Middle frontal gyrus (tissue), 1 donor: ENCODE measurements around the gene TINAGL1.

ENCODE experiments used
- DNase-seq: peaks from one replicate; pipeline ENCODE4 v3.0.0-alpha.2; 2015; ENCODE audit warnings: low spot score; ENCODE audit errors: extremely low spot score

The TINAGL1 gene

GRCh38 chr1:31576201-31576669 is at the start of gene TINAGL1:
Gene TINAGL1, plus strand, starts transcription at chr1:31576515. Its CDS starts 634 bp downstream, at chr1:31577149.
- no peak for DNase-seq

- DNase-seq, result no peak
Measured at GRCh38 chr1:31529999-31530684, 46.2 kb upstream of the TINAGL1 start.

GRCh38 chr1:31531177-31531999 is 44.9 kb upstream of the TINAGL1 start:
- DNase-seq, result no peak

GRCh38 chr1:31532173-31532572 is 44.1 kb upstream of the TINAGL1 start:
- no peak for DNase-seq

GRCh38 chr1:31535561-31535960 is 40.8 kb upstream of the TINAGL1 start:
- no peak for DNase-seq

- no peak for DNase-seq
Measured at GRCh38 chr1:31539329-31539728, 37.0 kb upstream of the TINAGL1 start.

GRCh38 chr1:31541194-31541593 is 35.1 kb upstream of the TINAGL1 start:
- no peak for DNase-seq

- DNase-seq, result no peak
Measured at GRCh38 chr1:31545927-31546540, 30.3 kb upstream of the TINAGL1 start.

GRCh38 chr1:31548534-31548906 is 27.8 kb upstream of the TINAGL1 start:
- DNase-seq, result no peak

- DNase-seq, result peak; percentile 70
Measured at GRCh38 chr1:31548907-31549808, 27.2 kb upstream of the TINAGL1 start.

GRCh38 chr1:31549809-31550620 is 26.3 kb upstream of the TINAGL1 start:
- DNase-seq, result no peak

GRCh38 chr1:31551208-31551607 is 25.1 kb upstream of the TINAGL1 start:
- DNase-seq, result no peak

- no peak for DNase-seq
Measured at GRCh38 chr1:31552489-31552888, 23.8 kb upstream of the TINAGL1 start.

- DNase-seq, result no peak
Measured at GRCh38 chr1:31556481-31557006, 19.8 kb upstream of the TINAGL1 start.

- DNase-seq, result no peak
Measured at GRCh38 chr1:31559715-31560114, 16.6 kb upstream of the TINAGL1 start.

- DNase-seq, result no peak
Measured at GRCh38 chr1:31560394-31560793, 15.9 kb upstream of the TINAGL1 start.

GRCh38 chr1:31562707-31563360 is 13.5 kb upstream of the TINAGL1 start:
- DNase-seq, result no peak

GRCh38 chr1:31564606-31564989 is 11.7 kb upstream of the TINAGL1 start:
- DNase-seq, result no peak

GRCh38 chr1:31567956-31568570 is 8.3 kb upstream of the TINAGL1 start:
- no peak for DNase-seq
